CD4-positive, alpha-beta T cell (primary cell): ENCODE data around the gene CACNA1E. TPM values are rescaled to one million over a fixed set of nuclear protein-coding genes. Genes with fewer than 3 reads are reported as not detected.

Source experiments
- ATAC-seq: fragments of 200-7000 bp; cut with Tn5 transposase; one replicate; pipeline ENCODE4 v1.10.0; 2022; ENCODE audit warnings: mild to moderate bottlenecking; ENCODE audit not compliant: poor library complexity
- CTCF ChIA-PET: fragments of 350-600 bp; sonication (Branson Sonifier 250); formaldehyde crosslinking; loops from one replicate; lab custom pipeline; 2021; ENCODE audit warnings: antibody characterized with exemption, inconsistent platforms; lab: Charles Lee
- POLR2A ChIA-PET: fragments of 350-600 bp; sonication (Branson Sonifier 250); formaldehyde crosslinking; loops from one replicate; lab custom pipeline; 2021; ENCODE audit warnings: antibody characterized with exemption, inconsistent platforms; lab: Charles Lee
- DNase-seq, 14 experiments: peaks; one replicate each; pipeline ENCODE4 v3.0.0-alpha.2; 2013 to 2020; ENCODE audit warnings: mixed read lengths in 2 of 14
- H3K27ac ChIP-seq, 2 donors: one replicate each; pipeline versions ENCODE4 v1.5.1 to v1.7.0; 2013; ENCODE audit warnings: low read length in 2 of 2, low read depth in 1 of 2, mild to moderate bottlenecking in 1 of 2
- H3K27me3 ChIP-seq, 2 experiments: 1 replicate in 1 of 2; 2 replicates in 1 of 2; pipeline versions ENCODE4 v1.6.1 to v1.7.0; 2013; ENCODE audit warnings: low read length in 2 of 2, control low read depth in 1 of 2, mild to moderate bottlenecking in 1 of 2, moderate library complexity in 1 of 2; ENCODE audit not compliant: insufficient read depth in 2 of 2, control insufficient read depth in 1 of 2
- H3K36me3 ChIP-seq: one replicate; pipeline ENCODE4 v1.6.1; 2013; ENCODE audit warnings: low read length, control low read depth; ENCODE audit not compliant: insufficient read depth
- H3K4me1 ChIP-seq: one replicate; pipeline ENCODE4 v1.6.1; 2013; ENCODE audit warnings: low read length, control low read depth; ENCODE audit not compliant: insufficient read depth
- H3K4me3 ChIP-seq: one replicate; pipeline ENCODE4 v1.5.1; 2013; ENCODE audit warnings: mild to moderate bottlenecking, low read length, moderate library complexity
- H3K9me3 ChIP-seq, 2 experiments: 1 replicate in 1 of 2; 2 replicates in 1 of 2; pipeline versions ENCODE4 v1.6.1 to v1.7.0; 2013; ENCODE audit warnings: low read length in 2 of 2, mild to moderate bottlenecking in 2 of 2, control low read depth in 1 of 2, moderate library complexity in 1 of 2; ENCODE audit not compliant: control insufficient read depth in 1 of 2, insufficient read depth in 1 of 2
- H3K27ac Mint-ChIP-seq: one replicate; pipeline ENCODE4 v1.8.0; 2020; ENCODE audit warnings: mixed read lengths
- H3K27me3 Mint-ChIP-seq: one replicate; pipeline ENCODE4 v1.8.0; 2021; ENCODE audit warnings: mixed read lengths
- H3K36me3 Mint-ChIP-seq: one replicate; pipeline ENCODE4 v1.8.0; 2021; ENCODE audit warnings: low read depth, mixed read lengths
- H3K4me1 Mint-ChIP-seq: one replicate; pipeline ENCODE4 v1.8.0; 2021; ENCODE audit warnings: low read depth, mixed read lengths
- H3K4me3 Mint-ChIP-seq: one replicate; pipeline ENCODE4 v1.8.0; 2020; ENCODE audit warnings: mild to moderate bottlenecking, mixed read lengths
- H3K9me3 Mint-ChIP-seq: one replicate; pipeline ENCODE4 v1.8.0; 2020; ENCODE audit warnings: mixed read lengths
- CTCF ChIP-seq: fragments of 200-600 bp; IDR thresholded peaks from one replicate; pipeline ENCODE4 v1.8.0; 2022; ENCODE audit warnings: antibody characterized with exemption, mild to moderate bottlenecking
- intact Hi-C, 2 experiments: fragments of 100-400 bp; cut with DNase I in 1 of 2; cut with micrococcal nuclease in 1 of 2; formaldehyde crosslinking; loops; one replicate each; pipeline versions ENCODE4 v1.15.1 to v1.9.0; 2023 to 2025; cut with DNase I, micrococcal nuclease
- total RNA-seq, 174 experiments: library from RNA in 2 of 174; stranded (reverse) in 2 of 174; gene quantifications; one replicate each; pipeline ENCODE4 v1.2.3 and lab custom pipeline; 2021 to 2026

The CACNA1E gene
- total RNA-seq, 2 experiments from 2014 or later: not detected

- no peak for ATAC-seq
- peaks cover under 1 to 2% of the 10 kb centered on the region in 2 experiments for H3K27me3 ChIP-seq
- Mint-ChIP-seq H3K4me3 (no peak overlapping the region), H3K36me3 (no peaks in the 10 kb centered on the region), H3K9me3 (no peaks in the 10 kb centered on the region), H3K27ac (no peak overlapping the region), H3K27me3 (peaks cover 38% of the 10 kb centered on the region), H3K4me1 (no peaks in the 10 kb centered on the region)
- no peak overlapping the region for H3K4me3 ChIP-seq
- ChIA-PET CTCF (no interaction called here), POLR2A (no interaction called here)
- TF ChIP-seq CTCF: no peak
- no peak overlapping the region for H3K27ac ChIP-seq
- DNase-seq: no peak
- peaks cover 0 to 4% of the 10 kb centered on the region in 2 experiments for H3K9me3 ChIP-seq
- H3K4me1 ChIP-seq: no peaks in the 10 kb centered on the region
- no peaks in the 10 kb centered on the region for H3K36me3 ChIP-seq
- intact Hi-C loops: no loop called here
These were observed 151.8 kb downstream of the CACNA1E start for GRCh38 chr1:181635110-181635509.

DNA sequence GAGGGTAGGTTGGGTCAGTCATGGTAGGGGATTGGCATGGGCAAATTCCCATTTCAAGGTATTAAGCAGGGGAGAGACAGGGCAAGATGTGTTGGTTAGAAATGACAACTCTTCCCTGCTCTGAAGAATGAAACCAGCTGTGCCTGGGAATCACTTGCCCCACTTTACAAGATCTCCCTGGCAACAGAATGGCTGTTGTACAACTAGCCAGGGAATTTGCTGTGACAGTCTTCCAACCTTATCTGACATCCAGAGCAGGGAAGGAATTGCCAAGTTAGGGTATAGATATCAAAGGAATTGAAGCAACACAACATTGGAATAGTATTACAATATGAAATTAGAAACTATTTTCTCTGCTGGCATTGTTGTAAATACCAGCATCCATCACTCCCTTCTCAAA is 154.7 kb downstream of the CACNA1E start:
- TF ChIP-seq CTCF: no peak
- Histone ChIP-seq H3K27me3 (peaks cover 0 to 3% of the 10 kb centered on the region in 2 experiments), H3K36me3 (no peaks in the 10 kb centered on the region), H3K4me3 (no peak overlapping the region), H3K4me1 (no peaks in the 10 kb centered on the region), H3K9me3 (peaks cover 0 to 4% of the 10 kb centered on the region in 2 experiments), H3K27ac (no peak overlapping the region)
- Mint-ChIP-seq H3K27ac (no peak overlapping the region), H3K4me3 (no peak overlapping the region), H3K36me3 (no peaks in the 10 kb centered on the region), H3K27me3 (peaks cover 27% of the 10 kb centered on the region), H3K4me1 (no peaks in the 10 kb centered on the region), H3K9me3 (no peaks in the 10 kb centered on the region)
- ChIA-PET POLR2A (no interaction called here), CTCF (no interaction called here)
- intact Hi-C loops: no loop called here
- ATAC-seq (no peak), DNase-seq (no peak)

DNA sequence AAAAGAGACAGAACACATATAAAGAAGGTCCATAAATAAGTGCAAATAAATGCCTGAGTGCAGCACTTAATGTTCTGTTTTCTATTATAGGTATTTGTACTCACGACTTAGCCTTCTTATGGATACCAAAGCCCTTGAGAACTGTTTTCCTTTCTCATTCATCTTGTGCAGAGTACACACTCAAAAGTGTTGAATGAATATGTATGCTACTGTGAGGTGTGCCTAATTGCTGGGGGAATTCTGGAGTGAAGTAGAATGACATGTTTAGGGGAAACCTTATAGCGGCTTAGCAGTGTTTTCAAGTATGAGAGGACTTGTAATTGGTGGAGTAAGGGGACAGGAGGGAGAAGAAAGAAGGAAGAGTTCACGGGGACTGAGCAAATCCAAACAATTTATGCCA is 157.6 kb downstream of the CACNA1E start:
- H3K27me3 ChIP-seq: peaks cover 3 to 8% of the 10 kb centered on the region in 2 experiments
- Mint-ChIP-seq H3K9me3 (no peaks in the 10 kb centered on the region), H3K36me3 (no peaks in the 10 kb centered on the region), H3K4me1 (no peaks in the 10 kb centered on the region), H3K4me3 (no peak overlapping the region), H3K27ac (no peak overlapping the region), H3K27me3 (peaks cover 32% of the 10 kb centered on the region)
- POLR2A ChIA-PET: no interaction called here
- ATAC-seq (no peak), DNase-seq (no peak)
- no peak overlapping the region for H3K27ac ChIP-seq
- intact Hi-C loops: no loop called here
- peaks cover 0 to 4% of the 10 kb centered on the region in 2 experiments for H3K9me3 ChIP-seq
- no peak for TF ChIP-seq CTCF
- CTCF ChIA-PET: no interaction called here
- no peaks in the 10 kb centered on the region for H3K36me3 ChIP-seq
- no peak overlapping the region for H3K4me3 ChIP-seq
- H3K4me1 ChIP-seq: no peaks in the 10 kb centered on the region
